Measurements from ENCODE around the gene CTU2.

The CTU2 gene

DNA sequence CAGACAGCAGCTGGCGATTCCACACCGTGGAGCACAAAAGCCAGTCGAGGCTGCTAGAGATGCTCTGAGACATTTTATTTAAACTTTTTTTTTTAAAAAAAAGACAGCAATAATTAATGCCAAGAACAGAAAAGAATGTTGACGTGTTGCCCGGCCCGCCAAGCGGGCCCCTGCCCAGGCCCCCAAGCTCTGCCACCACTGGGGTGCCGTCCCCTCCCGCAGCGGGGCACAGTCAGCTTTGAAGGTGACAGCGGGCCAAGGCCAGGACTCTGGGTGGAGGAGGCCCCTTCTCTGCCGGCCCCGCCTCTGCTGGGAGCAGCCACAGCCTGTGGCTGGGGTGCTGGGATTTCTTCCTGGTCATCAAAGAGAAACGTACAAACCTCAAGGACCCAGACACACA, 9.9 kb upstream of the CTU2 start:
- H3K36me3 ChIP-seq (ENCODE audit: control insufficient read depth in 4 of 4, insufficient read depth in 4 of 4, low read length in 3 of 4) = peaks cover 0 to 60% (median 40%) of the 10 kb centered on the region in 4 experiments
- ChIA-PET CTCF (interaction anchor here (1.1 kb wide), 1 partner anchor 75 kb away, joined by 3 read pairs; no protein-coding TSS in a partner anchor), POLR2A (no interaction called here)
- no peak for DNase-seq
- H3K27me3 ChIP-seq (replicated peaks in 2 of 5; ENCODE audit: control insufficient read depth in 4 of 5, insufficient read depth in 5 of 5, low read length in 4 of 5) = no peaks in the 10 kb centered on the region
- no peak overlapping the region for H3K4me3 ChIP-seq (ENCODE audit: control insufficient read depth in 1 of 7, extremely low read depth in 1 of 7, insufficient read depth in 4 of 7, low read depth in 2 of 7, low read length in 6 of 7)
- no peaks in the 10 kb centered on the region for H3K9me3 ChIP-seq (ENCODE audit: control extremely low read depth in 1 of 5, control insufficient read depth in 4 of 5, insufficient read depth in 2 of 5, low read depth in 1 of 5, low read length in 4 of 5)
- no peak overlapping the region for H3K27ac ChIP-seq (ENCODE audit: insufficient read depth in 1 of 2, low read depth in 1 of 2, low read length in 2 of 2, poor library complexity in 1 of 2, severe bottlenecking in 2 of 2)
- WGBS (ENCODE audit: insufficient coverage) = 86% methylated on average over 10 of the region's 14 CpGs
- H3K4me1 ChIP-seq (ENCODE audit: control extremely low read depth in 1 of 4, control insufficient read depth in 4 of 4, insufficient read depth in 4 of 4, low read length in 3 of 4) = peaks cover 2 to 61% (median 53%) of the 10 kb centered on the region in 4 experiments

DNA sequence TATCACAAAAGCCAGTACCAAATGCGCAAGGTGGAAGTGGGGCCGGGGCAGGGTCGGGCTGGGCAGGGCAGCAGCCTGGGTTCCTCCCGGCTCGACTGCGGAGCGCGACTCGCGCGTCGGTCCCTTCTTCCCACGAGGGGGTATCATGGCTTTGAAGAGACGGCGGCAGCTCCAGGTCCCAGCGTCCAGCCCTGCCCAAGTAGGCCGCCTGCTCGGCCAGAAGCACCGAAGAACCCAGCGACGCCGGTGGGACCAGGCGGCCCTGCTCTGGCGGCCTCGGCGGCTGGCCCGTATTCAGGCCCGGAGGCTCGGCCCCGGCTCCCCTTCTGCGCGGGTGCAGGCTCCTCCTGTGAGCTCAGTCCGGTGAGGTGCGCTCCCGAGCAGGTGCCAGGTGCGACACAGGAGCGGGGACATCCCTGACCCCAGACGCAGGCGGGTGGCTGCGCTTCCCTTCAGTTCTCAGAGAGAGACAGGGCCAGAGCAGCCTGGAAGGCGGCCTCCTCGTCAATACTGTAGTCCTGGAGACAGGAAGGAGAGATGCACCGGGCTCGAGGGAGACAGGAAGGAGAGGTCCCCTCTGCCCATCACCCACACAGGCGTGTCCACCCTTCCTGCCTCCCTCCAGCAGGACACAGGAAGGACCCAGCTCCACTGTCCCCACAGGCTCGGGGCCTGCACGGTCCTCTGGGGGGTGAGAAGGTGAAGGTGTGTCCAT, 9.0 kb upstream of the CTU2 start:
- Histone ChIP-seq H3K9me3 (ENCODE audit: control extremely low read depth in 1 of 5, control insufficient read depth in 4 of 5, insufficient read depth in 2 of 5, low read depth in 1 of 5, low read length in 4 of 5) (no peaks in the 10 kb centered on the region), H3K36me3 (ENCODE audit: control insufficient read depth in 4 of 4, insufficient read depth in 4 of 4, low read length in 3 of 4) (peaks cover 0 to 60% (median 40%) of the 10 kb centered on the region in 4 experiments), H3K4me3 (ENCODE audit: control insufficient read depth in 1 of 7, extremely low read depth in 1 of 7, insufficient read depth in 4 of 7, low read depth in 2 of 7, low read length in 6 of 7) (no peak overlapping the region), H3K27me3 (replicated peaks in 2 of 5; ENCODE audit: control insufficient read depth in 4 of 5, insufficient read depth in 5 of 5, low read length in 4 of 5) (no peaks in the 10 kb centered on the region), H3K27ac (ENCODE audit: insufficient read depth in 1 of 2, low read depth in 1 of 2, low read length in 2 of 2, poor library complexity in 1 of 2, severe bottlenecking in 2 of 2) (no peak overlapping the region), H3K4me1 (ENCODE audit: control extremely low read depth in 1 of 4, control insufficient read depth in 4 of 4, insufficient read depth in 4 of 4, low read length in 3 of 4) (peaks cover 0 to 61% (median 54%) of the 10 kb centered on the region in 4 experiments)
- WGBS (ENCODE audit: insufficient coverage) = 96% methylated on average over 43 of the region's 47 CpGs
- DNase-seq = no peak
- ChIA-PET POLR2A (no interaction called here), CTCF (interaction anchor here (1.1 kb wide), 1 partner anchor 74 kb away, joined by 3 read pairs; no protein-coding TSS in a partner anchor)

DNA sequence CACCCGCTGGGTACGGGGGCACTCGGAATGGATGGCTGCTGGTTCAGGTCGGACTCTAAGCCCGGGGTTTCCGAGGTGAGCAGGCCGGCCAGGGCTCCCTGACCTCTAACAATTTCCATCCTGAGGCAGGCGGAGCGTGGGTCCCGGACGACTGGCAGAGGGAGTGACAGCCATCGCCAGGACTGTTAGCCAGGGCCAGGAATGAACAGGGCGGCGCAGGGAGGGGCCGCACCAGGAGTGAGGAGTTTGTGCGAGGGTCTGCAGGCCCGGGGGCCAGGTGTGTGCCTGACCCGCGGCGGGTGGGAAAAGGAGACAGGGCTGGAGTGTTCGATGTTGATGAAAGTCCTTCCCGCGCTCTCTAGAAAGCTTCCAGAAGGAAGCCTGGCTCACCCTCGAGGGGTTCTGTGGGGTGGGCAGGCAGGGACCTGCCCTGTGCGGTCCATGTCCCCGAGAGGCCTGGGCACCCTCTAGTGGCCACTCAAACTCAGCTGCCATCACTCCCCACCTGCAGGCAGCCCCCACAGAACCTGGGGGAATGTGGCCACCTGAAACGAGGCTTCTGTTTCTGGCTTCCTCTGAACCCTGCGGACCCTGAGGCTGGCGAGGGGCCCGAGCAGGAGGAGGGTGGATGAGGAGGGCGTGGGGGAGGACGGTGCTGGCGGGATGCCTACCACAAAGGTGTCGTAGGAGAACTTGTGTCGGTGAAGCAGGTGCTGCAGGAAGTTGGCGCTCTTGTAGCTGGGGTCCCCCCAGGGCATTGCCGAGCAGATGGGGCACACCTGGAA, 8.3 kb upstream of the CTU2 start:
- Histone ChIP-seq H3K9me3 (ENCODE audit: control extremely low read depth in 1 of 5, control insufficient read depth in 4 of 5, insufficient read depth in 2 of 5, low read depth in 1 of 5, low read length in 4 of 5) (no peaks in the 10 kb centered on the region), H3K36me3 (ENCODE audit: control insufficient read depth in 4 of 4, insufficient read depth in 4 of 4, low read length in 3 of 4) (peaks cover 0 to 68% (median 40%) of the 10 kb centered on the region in 4 experiments), H3K4me1 (ENCODE audit: control extremely low read depth in 1 of 4, control insufficient read depth in 4 of 4, insufficient read depth in 4 of 4, low read length in 3 of 4) (peaks cover 0 to 61% (median 54%) of the 10 kb centered on the region in 4 experiments), H3K27me3 (replicated peaks in 2 of 5; ENCODE audit: control insufficient read depth in 4 of 5, insufficient read depth in 5 of 5, low read length in 4 of 5) (no peaks in the 10 kb centered on the region), H3K27ac (ENCODE audit: insufficient read depth in 1 of 2, low read depth in 1 of 2, low read length in 2 of 2, poor library complexity in 1 of 2, severe bottlenecking in 2 of 2) (no peak overlapping the region), H3K4me3 (ENCODE audit: control insufficient read depth in 1 of 7, extremely low read depth in 1 of 7, insufficient read depth in 4 of 7, low read depth in 2 of 7, low read length in 6 of 7) (no peak overlapping the region)
- 89% methylated on average over 33 of the region's 37 CpGs for WGBS (ENCODE audit: insufficient coverage)
- ChIA-PET CTCF (interaction anchor here (2.0 kb wide), 1 partner anchor 13 kb away, joined by 7 read pairs; no protein-coding TSS in a partner anchor), POLR2A (no interaction called here)
- peak in 1 of 3 donors; percentile 25 for DNase-seq

DNA sequence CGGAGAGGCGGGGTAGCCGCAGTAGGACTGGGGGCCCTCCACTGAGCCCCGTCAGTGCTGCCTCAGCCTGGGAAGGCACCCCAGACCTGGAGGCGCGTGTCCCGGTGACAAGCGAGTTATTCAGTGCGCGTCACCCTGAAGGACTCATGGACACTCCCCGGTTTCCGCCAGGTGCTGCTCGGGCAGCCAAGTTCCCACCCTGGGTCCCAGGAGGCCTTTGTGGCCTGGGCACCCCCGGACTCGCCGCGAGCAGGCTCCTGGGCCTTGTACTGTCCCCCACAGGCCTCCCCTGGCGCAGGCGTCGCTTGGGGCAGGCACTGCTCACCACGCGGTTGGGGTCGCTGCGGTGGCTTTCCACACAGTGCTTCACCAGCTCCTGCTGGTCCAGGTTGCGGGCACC, 7.7 kb upstream of the CTU2 start:
- Histone ChIP-seq H3K36me3 (ENCODE audit: control insufficient read depth in 4 of 4, insufficient read depth in 4 of 4, low read length in 3 of 4) (peaks cover 0 to 70% (median 40%) of the 10 kb centered on the region in 4 experiments), H3K4me1 (ENCODE audit: control extremely low read depth in 1 of 4, control insufficient read depth in 4 of 4, insufficient read depth in 4 of 4, low read length in 3 of 4) (peaks cover 0 to 62% (median 54%) of the 10 kb centered on the region in 4 experiments), H3K27me3 (replicated peaks in 2 of 5; ENCODE audit: control insufficient read depth in 4 of 5, insufficient read depth in 5 of 5, low read length in 4 of 5) (no peaks in the 10 kb centered on the region), H3K4me3 (ENCODE audit: control insufficient read depth in 1 of 7, extremely low read depth in 1 of 7, insufficient read depth in 4 of 7, low read depth in 2 of 7, low read length in 6 of 7) (no peak overlapping the region), H3K9me3 (ENCODE audit: control extremely low read depth in 1 of 5, control insufficient read depth in 4 of 5, insufficient read depth in 2 of 5, low read depth in 1 of 5, low read length in 4 of 5) (no peaks in the 10 kb centered on the region), H3K27ac (ENCODE audit: insufficient read depth in 1 of 2, low read depth in 1 of 2, low read length in 2 of 2, poor library complexity in 1 of 2, severe bottlenecking in 2 of 2) (no peak overlapping the region)
- WGBS (ENCODE audit: insufficient coverage) = 95% methylated on average over 23 of the region's 25 CpGs
- DNase-seq = no peak
- POLR2A ChIA-PET = no interaction called here
- CTCF ChIA-PET = interaction anchor here (2.0 kb wide), 1 partner anchor 14 kb away, joined by 7 read pairs; no protein-coding TSS in a partner anchor

DNA sequence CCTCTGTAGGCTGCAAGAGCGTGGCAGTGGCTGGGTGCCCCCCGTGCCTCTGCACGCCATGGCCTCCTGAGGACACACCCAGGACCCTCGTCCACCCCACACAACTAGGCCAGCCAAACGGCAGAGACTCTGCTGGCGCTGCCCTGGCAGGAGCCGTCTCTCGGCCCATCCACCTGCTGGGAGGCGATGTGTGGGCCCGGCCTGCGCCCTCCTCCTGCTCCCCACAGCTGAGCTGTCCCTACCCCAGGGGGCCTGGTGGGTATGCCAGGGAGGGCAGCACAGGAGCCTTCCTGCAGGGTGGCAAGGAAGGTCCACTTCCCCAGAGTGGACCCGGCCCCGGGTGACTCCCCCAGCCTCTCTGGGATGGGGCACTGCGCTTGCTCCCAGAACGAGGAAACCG, 7.1 kb upstream of the CTU2 start:
- ChIA-PET POLR2A (no interaction called here), CTCF (interaction anchor here (2.0 to 3.6 kb wide), 2 partner anchors 11 to 14 kb away, joined by 7 to 24 read pairs; no protein-coding TSS in a partner anchor)
- Histone ChIP-seq H3K4me3 (ENCODE audit: control insufficient read depth in 1 of 7, extremely low read depth in 1 of 7, insufficient read depth in 4 of 7, low read depth in 2 of 7, low read length in 6 of 7) (no peak overlapping the region), H3K27me3 (replicated peaks in 2 of 5; ENCODE audit: control insufficient read depth in 4 of 5, insufficient read depth in 5 of 5, low read length in 4 of 5) (no peaks in the 10 kb centered on the region), H3K9me3 (ENCODE audit: control extremely low read depth in 1 of 5, control insufficient read depth in 4 of 5, insufficient read depth in 2 of 5, low read depth in 1 of 5, low read length in 4 of 5) (no peaks in the 10 kb centered on the region), H3K27ac (ENCODE audit: insufficient read depth in 1 of 2, low read depth in 1 of 2, low read length in 2 of 2, poor library complexity in 1 of 2, severe bottlenecking in 2 of 2) (no peak overlapping the region), H3K36me3 (ENCODE audit: control insufficient read depth in 4 of 4, insufficient read depth in 4 of 4, low read length in 3 of 4) (peaks cover 0 to 70% (median 40%) of the 10 kb centered on the region in 4 experiments), H3K4me1 (ENCODE audit: control extremely low read depth in 1 of 4, control insufficient read depth in 4 of 4, insufficient read depth in 4 of 4, low read length in 3 of 4) (peaks cover 2 to 62% (median 56%) of the 10 kb centered on the region in 4 experiments)
- no peak for DNase-seq
- 95% methylated on average over 14 of the region's 16 CpGs for WGBS (ENCODE audit: insufficient coverage)

DNA sequence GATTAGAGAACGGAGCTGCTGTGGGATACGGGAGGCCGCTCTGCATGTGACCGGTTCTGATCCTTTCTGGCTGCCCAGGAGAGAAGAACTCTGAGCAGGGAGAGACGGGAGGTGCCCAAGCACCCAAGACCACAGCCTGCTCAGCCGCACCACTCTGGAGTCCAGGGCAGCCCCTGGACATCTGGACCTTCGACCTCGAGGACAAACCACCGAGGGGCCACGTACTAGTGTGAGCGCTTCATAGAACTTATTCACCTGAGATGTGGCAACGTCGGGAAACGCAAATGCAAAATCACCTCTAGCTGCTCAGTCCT, 6.0 kb upstream of the CTU2 start:
- CTCF ChIA-PET = interaction anchor here (1.0 to 3.6 kb wide), 5 partner anchors 12 to 99 kb away, joined by 3 to 24 read pairs (median 4); no protein-coding TSS in a partner anchor
- 20% methylated on average over 14 of the region's 14 CpGs for WGBS (ENCODE audit: insufficient coverage)
- POLR2A ChIA-PET = interaction anchor here (0.5 to 2.4 kb wide), 4 partner anchors 8 to 52 kb away, joined by 4 to 15 read pairs (median 6); partner anchors contain the start of gene SNAI3

More for the DNA sequence above, 6.0 kb upstream of the CTU2 start:
- Histone ChIP-seq H3K36me3 (ENCODE audit: control insufficient read depth in 4 of 4, insufficient read depth in 4 of 4, low read length in 3 of 4) (peaks cover 0 to 63% (median 37%) of the 10 kb centered on the region in 4 experiments), H3K27ac (ENCODE audit: insufficient read depth in 1 of 2, low read depth in 1 of 2, low read length in 2 of 2, poor library complexity in 1 of 2, severe bottlenecking in 2 of 2) (peak overlapping the region in 1 of 2 experiments; percentile 64), H3K4me3 (ENCODE audit: control insufficient read depth in 1 of 7, extremely low read depth in 1 of 7, insufficient read depth in 4 of 7, low read depth in 2 of 7, low read length in 6 of 7) (peak overlapping the region in 6 of 7 experiments; percentile 8 to 87 (median 54)), H3K9me3 (ENCODE audit: control extremely low read depth in 1 of 5, control insufficient read depth in 4 of 5, insufficient read depth in 2 of 5, low read depth in 1 of 5, low read length in 4 of 5) (no peaks in the 10 kb centered on the region), H3K27me3 (replicated peaks in 2 of 5; ENCODE audit: control insufficient read depth in 4 of 5, insufficient read depth in 5 of 5, low read length in 4 of 5) (no peaks in the 10 kb centered on the region), H3K4me1 (ENCODE audit: control extremely low read depth in 1 of 4, control insufficient read depth in 4 of 4, insufficient read depth in 4 of 4, low read length in 3 of 4) (peaks cover 6 to 69% (median 64%) of the 10 kb centered on the region in 4 experiments)
- DNase-seq = no peak
